Sigmoid colon (tissue), 7 donors: ENCODE results near the gene METAP1. TPM values are rescaled to one million over a fixed set of nuclear protein-coding genes. Genes with fewer than 3 reads are reported as not detected.

ENCODE experiments used
- DNase-seq: peaks from one replicate; pipeline ENCODE4 v3.0.0-alpha.2; 2019
- H3K27ac ChIP-seq, 4 donors: fragments of 200-600 bp; sonication (generic); one replicate each; pipeline ENCODE4 v1.5.1; 2016 to 2019; ENCODE audit warnings: mild to moderate bottlenecking in 1 of 4
- H3K27me3 ChIP-seq, 3 donors: fragments of 200-600 bp; sonication (generic); one replicate each; pipeline ENCODE4 v1.5.1; 2019; ENCODE audit warnings: mild to moderate bottlenecking in 1 of 3
- H3K36me3 ChIP-seq, 4 donors: fragments of 200-600 bp; sonication (generic); one replicate each; pipeline ENCODE4 v1.5.1; 2016 to 2019
- H3K4me1 ChIP-seq, 4 donors: fragments of 200-600 bp; sonication (generic); one replicate each; pipeline ENCODE4 v1.5.1; 2017 to 2019
- H3K4me3 ChIP-seq, 4 donors: fragments of 200-600 bp; sonication (generic); one replicate each; pipeline ENCODE4 v1.5.1; 2017 to 2019; ENCODE audit warnings: mild to moderate bottlenecking in 2 of 4, moderate library complexity in 1 of 4
- H3K9me3 ChIP-seq, 4 donors: fragments of 200-600 bp in 3 of 4; sonication (generic) in 3 of 4; one replicate each; pipeline versions ENCODE4 v1.5.1 to v1.6.1; 2013 to 2019
- EP300 ChIP-seq, 4 donors: sonication (generic); formaldehyde crosslinking; IDR thresholded peaks; one replicate each; pipeline ENCODE4 v1.6.1; 2017; ENCODE audit warnings: antibody characterized with exemption in 4 of 4
- POLR2A ChIP-seq, 2 donors: fragments of 450-650 bp; IDR thresholded peaks; one replicate each; pipeline ENCODE4 v1.6.1; 2016; ENCODE audit warnings: antibody characterized with exemption in 2 of 2, mild to moderate bottlenecking in 2 of 2, moderate library complexity in 2 of 2
- POLR2AphosphoS5 ChIP-seq, 4 donors: sonication (generic); formaldehyde crosslinking; IDR thresholded peaks; one replicate each; pipeline ENCODE4 v1.6.1; 2017; ENCODE audit warnings: antibody characterized with exemption in 4 of 4
- WGBS, 2 donors: extraction: QIAGEN DNeasy Blood & Tissue Kit; methylation state at CpG; one replicate each; pipeline ENCODE4 v1.1.7; 2013; 5-methylcytosine and 5-hydroxymethylcytosine counted together
- intact Hi-C: fragments of 100-400 bp; cut with DNase I; formaldehyde crosslinking; loops from one replicate; pipeline ENCODE4 v1.15.1; 2023
- polyA plus RNA-seq, 3 donors: library from polyadenylated mRNA; stranded (reverse); fragments of 200-250 nt; gene quantifications; one replicate each; pipeline ENCODE4 v1.2.3, GENCODE V29; 2013
- total RNA-seq, 4 donors: library from RNA; depleted of rRNA; stranded (reverse); fragments of >200 nt; gene quantifications; one replicate each; pipeline ENCODE4 v1.1.0, GENCODE V29; 2016
- TF ChIP-seq, protein P1 (sequence below), 4 experiments: fragments of 450-650 bp in 3 of 4; fragments of 200-600 bp in 1 of 4; IDR thresholded peaks; one replicate each; pipeline ENCODE4 v1.5.1; 2016 to 2019; ENCODE audit warnings: antibody characterized with exemption in 4 of 4, mild to moderate bottlenecking in 3 of 4, moderate library complexity in 2 of 4
- donor health status: healthy with polysubstance abuse.
- donor health status: Bipolar disorder and iron deficiency.
- donor health status: healthy.

Gene METAP1
- total and polyA plus RNA-seq, 7 donors: 34.2 to 56.0 (median 48.6) TPM

DNA sequence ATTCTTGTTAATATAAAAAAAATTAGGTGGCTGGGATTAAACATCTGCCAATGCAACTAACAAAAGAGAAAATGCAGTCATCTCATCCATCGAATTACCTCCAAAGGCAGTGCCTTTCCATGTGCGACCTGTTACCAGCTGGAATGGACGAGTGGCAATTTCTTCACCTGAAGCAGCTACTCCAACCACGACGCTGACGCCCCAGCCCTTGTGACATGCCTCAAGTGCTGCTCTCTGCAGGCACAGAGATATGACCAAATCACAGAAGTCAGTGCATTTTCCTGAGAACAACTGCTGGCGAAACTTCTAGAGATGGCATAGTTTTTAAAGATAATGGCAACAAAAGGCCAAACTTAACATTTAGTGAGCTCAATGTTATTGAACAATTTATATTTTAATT, 79.3 kb downstream of the METAP1 start:
- Histone ChIP-seq H3K27me3 (no peaks in the 10 kb centered on the region), H3K4me3 (no peak overlapping the region), H3K27ac (no peak overlapping the region), H3K4me1 (peaks cover 0 to 21% (median 10%) of the 10 kb centered on the region in 4 donors), H3K9me3 (no peaks in the 10 kb centered on the region), H3K36me3 (peaks cover 25 to 89% (median 46%) of the 10 kb centered on the region in 4 donors)
- TF ChIP-seq POLR2A (IDR thresholded peaks at IDR 0.05) (no peak), EP300 (IDR thresholded peaks at IDR 0.05) (no peak), POLR2AphosphoS5 (IDR thresholded peaks at IDR 0.05) (no peak)
- TF ChIP-seq, protein P1, sequence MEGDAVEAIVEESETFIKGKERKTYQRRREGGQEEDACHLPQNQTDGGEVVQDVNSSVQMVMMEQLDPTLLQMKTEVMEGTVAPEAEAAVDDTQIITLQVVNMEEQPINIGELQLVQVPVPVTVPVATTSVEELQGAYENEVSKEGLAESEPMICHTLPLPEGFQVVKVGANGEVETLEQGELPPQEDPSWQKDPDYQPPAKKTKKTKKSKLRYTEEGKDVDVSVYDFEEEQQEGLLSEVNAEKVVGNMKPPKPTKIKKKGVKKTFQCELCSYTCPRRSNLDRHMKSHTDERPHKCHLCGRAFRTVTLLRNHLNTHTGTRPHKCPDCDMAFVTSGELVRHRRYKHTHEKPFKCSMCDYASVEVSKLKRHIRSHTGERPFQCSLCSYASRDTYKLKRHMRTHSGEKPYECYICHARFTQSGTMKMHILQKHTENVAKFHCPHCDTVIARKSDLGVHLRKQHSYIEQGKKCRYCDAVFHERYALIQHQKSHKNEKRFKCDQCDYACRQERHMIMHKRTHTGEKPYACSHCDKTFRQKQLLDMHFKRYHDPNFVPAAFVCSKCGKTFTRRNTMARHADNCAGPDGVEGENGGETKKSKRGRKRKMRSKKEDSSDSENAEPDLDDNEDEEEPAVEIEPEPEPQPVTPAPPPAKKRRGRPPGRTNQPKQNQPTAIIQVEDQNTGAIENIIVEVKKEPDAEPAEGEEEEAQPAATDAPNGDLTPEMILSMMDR (IDR thresholded peaks at IDR 0.05): no peak
- intact Hi-C loops: no loop called here
- DNase-seq: no peak
- WGBS, 2 donors: 95 to 96% methylated on average over 7 of the region's 7 CpGs

DNA sequence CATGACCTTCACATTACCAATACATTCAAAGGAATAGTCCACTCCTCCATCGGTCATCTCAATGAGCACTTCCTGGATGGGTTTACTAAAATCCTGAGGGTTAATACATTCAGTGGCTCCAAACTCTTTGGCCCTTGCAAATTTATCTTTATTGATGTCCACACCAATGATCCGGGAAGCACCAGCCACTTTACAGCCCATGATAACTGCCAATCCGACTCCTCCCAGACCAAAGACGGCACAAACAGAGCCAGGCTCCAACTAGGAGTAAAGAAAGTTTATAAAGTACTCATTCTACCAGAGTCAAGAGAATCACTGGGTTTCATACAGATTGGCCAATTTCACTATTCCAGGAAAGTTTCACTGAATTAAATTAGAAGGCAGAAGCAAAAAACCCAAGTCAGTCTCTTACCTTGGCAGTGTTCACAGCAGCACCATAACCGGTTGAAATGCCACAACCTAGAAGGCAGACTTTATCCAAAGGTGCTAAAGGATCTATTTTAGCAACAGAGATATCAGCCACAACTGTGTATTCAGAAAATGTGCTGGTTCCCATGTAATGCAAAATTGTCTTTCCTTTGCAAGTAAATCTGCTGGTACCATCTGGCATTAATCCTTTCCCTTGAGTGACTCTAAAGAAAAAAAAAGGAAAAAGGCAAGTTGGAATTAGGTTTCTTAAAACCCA, 80.9 kb downstream of the METAP1 start:
- no peak overlapping the region for H3K4me3 ChIP-seq
- intact Hi-C loops: no loop called here
- 36 to 76% methylated on average over 5 of the region's 5 CpGs for WGBS, 2 donors
- H3K4me1 ChIP-seq: peaks cover 0 to 19% (median 3%) of the 10 kb centered on the region in 4 donors
- DNase-seq: no peak
- TF ChIP-seq POLR2A (IDR thresholded peaks at IDR 0.05): no peak
- no peak for TF ChIP-seq POLR2AphosphoS5 (IDR thresholded peaks at IDR 0.05)
- TF ChIP-seq, protein P1 (IDR thresholded peaks at IDR 0.05): no peak
- peaks cover 28 to 100% (median 48%) of the 10 kb centered on the region in 4 donors for H3K36me3 ChIP-seq
- H3K27ac ChIP-seq: no peak overlapping the region
- no peaks in the 10 kb centered on the region for H3K27me3 ChIP-seq
- H3K9me3 ChIP-seq: no peaks in the 10 kb centered on the region

DNA sequence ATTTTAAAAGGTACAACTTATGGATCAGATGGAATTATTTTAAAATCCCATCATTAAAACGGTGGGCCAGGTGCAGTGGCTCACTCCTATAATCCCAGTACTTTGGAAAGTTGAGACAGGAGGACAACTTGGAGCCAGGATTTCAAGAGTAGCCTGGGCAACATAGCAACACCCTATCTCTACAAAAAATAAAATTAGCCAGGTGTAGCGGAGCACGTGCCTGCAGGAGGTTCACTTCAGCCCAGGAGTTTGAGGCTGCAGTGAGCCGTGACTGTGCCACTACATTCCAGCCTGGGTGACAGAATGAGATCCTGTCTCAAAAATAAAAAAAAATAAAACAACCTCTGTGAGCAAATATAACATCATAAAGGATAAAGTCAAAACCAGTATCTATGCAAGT, 81.7 kb downstream of the METAP1 start:
- no peak overlapping the region for H3K27ac ChIP-seq
- peaks cover 33 to 100% (median 50%) of the 10 kb centered on the region in 4 donors for H3K36me3 ChIP-seq
- TF ChIP-seq POLR2AphosphoS5 (IDR thresholded peaks at IDR 0.05) (no peak), POLR2A (IDR thresholded peaks at IDR 0.05) (no peak), EP300 (IDR thresholded peaks at IDR 0.05) (no peak)
- TF ChIP-seq, protein P1 (IDR thresholded peaks at IDR 0.05): no peak
- H3K9me3 ChIP-seq: no peaks in the 10 kb centered on the region
- H3K27me3 ChIP-seq: no peaks in the 10 kb centered on the region
- intact Hi-C loops: no loop called here
- no peak overlapping the region for H3K4me3 ChIP-seq
- DNase-seq: no peak
- H3K4me1 ChIP-seq: peaks cover 0 to 14% (median 0%) of the 10 kb centered on the region in 4 donors
- WGBS, 2 donors: 67 to 89% methylated on average over 4 of the region's 4 CpGs

DNA sequence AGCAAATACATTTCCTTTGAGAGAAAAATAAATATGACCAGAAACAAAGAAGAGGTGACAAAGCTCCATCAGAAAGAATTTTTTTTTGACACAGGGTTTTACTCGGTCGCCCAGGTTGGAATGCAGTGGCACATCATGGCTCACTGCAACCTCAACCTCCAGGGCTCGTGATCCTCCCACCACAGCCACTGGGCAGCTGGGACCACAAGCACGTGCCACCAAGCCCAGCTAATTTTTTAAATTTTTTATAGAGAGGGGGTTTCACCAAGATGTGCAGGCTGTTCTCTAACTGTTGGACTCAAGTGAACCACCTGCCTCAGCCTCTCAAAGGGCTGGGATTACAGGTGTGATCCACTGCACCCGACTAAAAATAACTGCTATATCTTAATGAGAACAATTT, 82.8 kb downstream of the METAP1 start:
- intact Hi-C loops: no loop called here
- no peaks in the 10 kb centered on the region for H3K9me3 ChIP-seq
- peaks cover 0 to 24% (median 8%) of the 10 kb centered on the region in 4 donors for H3K4me1 ChIP-seq
- H3K36me3 ChIP-seq: peaks cover 33 to 99% (median 54%) of the 10 kb centered on the region in 4 donors
- no peak overlapping the region for H3K27ac ChIP-seq
- no peak for DNase-seq
- H3K4me3 ChIP-seq: no peak overlapping the region
- no peaks in the 10 kb centered on the region for H3K27me3 ChIP-seq
- TF ChIP-seq, protein P1 (IDR thresholded peaks at IDR 0.05): no peak
- no peak for TF ChIP-seq EP300 (IDR thresholded peaks at IDR 0.05)
- TF ChIP-seq POLR2AphosphoS5 (IDR thresholded peaks at IDR 0.05): no peak
- TF ChIP-seq POLR2A (IDR thresholded peaks at IDR 0.05): no peak
- 73 to 95% methylated on average over 5 of the region's 5 CpGs for WGBS, 2 donors
